ENCODE measurements around the gene COG3. TPM values are rescaled to one million over a fixed set of nuclear protein-coding genes. Genes with fewer than 3 reads are reported as not detected.

COG3 gene
- total and polyA plus RNA-seq, 12 donors, result 9.9 to 18.0 (median 15.4) TPM

DNA sequence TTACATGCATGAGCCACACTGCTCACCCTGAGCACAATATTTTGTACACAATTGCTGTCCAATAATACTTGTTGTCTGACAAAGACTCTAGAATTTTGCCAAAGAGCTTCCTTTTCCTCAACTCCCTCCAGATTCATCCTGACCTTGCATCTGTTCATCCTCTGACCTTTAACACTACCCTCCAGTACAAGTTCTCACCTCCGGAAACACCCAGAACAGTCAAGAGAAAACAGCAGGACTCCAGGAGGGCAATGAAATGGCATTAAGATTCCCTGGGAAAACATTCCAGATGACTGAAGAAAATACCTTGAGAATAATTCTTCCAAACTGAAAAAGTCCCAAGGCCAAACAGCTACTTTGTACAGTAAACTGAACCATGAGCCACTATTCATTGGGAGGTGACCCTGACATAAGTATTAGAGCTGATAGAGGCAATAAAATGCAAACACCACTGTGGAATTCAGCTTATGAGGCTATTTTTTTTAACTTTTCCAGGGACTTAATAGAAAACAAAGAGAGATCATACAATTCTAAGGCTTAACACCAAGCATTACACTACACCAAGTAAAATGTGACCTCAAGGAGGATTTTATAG lies 15.7 kb upstream of the COG3 start:
- H3K27me3 ChIP-seq, result no peaks in the 10 kb centered on the region
- no peak overlapping the region for H3K27ac ChIP-seq
- ATAC-seq, result no peak
- H3K4me1 ChIP-seq, result no peaks in the 10 kb centered on the region
- intact Hi-C loops (cut with DNase I), result no loop called here
- TF ChIP-seq, protein P1, sequence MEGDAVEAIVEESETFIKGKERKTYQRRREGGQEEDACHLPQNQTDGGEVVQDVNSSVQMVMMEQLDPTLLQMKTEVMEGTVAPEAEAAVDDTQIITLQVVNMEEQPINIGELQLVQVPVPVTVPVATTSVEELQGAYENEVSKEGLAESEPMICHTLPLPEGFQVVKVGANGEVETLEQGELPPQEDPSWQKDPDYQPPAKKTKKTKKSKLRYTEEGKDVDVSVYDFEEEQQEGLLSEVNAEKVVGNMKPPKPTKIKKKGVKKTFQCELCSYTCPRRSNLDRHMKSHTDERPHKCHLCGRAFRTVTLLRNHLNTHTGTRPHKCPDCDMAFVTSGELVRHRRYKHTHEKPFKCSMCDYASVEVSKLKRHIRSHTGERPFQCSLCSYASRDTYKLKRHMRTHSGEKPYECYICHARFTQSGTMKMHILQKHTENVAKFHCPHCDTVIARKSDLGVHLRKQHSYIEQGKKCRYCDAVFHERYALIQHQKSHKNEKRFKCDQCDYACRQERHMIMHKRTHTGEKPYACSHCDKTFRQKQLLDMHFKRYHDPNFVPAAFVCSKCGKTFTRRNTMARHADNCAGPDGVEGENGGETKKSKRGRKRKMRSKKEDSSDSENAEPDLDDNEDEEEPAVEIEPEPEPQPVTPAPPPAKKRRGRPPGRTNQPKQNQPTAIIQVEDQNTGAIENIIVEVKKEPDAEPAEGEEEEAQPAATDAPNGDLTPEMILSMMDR (IDR thresholded peaks at IDR 0.05), result no peak
- no peak for DNase-seq
- H3K36me3 ChIP-seq, result no peaks in the 10 kb centered on the region
- WGBS, 2 donors, result 88 to 90% methylated on average over 1 of the region's 1 CpG
- H3K9me3 ChIP-seq, result no peaks in the 10 kb centered on the region
- no peak overlapping the region for H3K4me3 ChIP-seq

DNA sequence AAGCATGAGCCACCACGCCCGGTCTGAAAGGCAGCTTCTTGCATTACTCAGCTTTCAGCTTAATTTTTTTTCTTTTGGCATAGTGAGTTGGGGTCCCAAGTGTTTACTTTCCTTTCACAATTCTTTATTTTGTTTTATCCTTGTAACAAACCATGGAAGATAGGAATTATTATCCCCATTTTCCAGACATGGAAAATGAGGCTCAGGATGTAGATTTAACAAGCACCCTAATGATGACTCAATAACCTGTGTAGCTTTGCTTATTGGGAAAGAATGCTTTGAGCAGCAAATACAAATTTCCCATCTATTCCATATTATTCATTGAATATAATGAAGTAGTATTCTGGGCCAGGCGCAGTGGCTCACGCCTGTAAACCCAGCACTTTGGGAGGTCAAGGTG lies 13.5 kb upstream of the COG3 start:
- no peak overlapping the region for H3K27ac ChIP-seq
- no peaks in the 10 kb centered on the region for H3K36me3 ChIP-seq
- 92 to 98% methylated on average over 4 of the region's 4 CpGs for WGBS, 2 donors
- ATAC-seq (no peak), DNase-seq (no peak)
- H3K9me3 ChIP-seq, result no peaks in the 10 kb centered on the region
- TF ChIP-seq, protein P1 (IDR thresholded peaks at IDR 0.05), result no peak
- intact Hi-C loops (cut with DNase I), result no loop called here
- H3K4me3 ChIP-seq, result no peak overlapping the region
- H3K4me1 ChIP-seq, result no peaks in the 10 kb centered on the region
- H3K27me3 ChIP-seq, result no peaks in the 10 kb centered on the region

DNA sequence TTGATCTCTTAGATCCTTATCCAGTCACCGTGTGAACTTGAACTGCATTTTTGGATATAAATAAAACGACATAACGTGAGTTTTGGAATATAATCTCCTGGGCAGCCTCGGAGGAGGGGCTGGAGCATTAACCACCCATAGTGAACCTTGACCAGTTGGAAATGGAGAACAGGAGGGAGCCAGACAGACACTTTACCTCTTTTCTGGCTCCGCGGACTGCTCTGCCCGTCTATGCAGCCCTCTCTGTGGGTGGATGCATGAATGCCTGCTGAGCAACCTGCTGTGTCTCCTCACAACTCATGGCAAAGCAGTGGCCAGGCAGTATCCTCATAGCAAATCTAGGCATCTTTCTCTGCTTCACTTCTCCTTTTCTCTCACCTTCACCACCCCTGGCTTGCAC lies 10.5 kb upstream of the COG3 start:
- Histone ChIP-seq H3K4me3 (no peak overlapping the region), H3K36me3 (no peaks in the 10 kb centered on the region), H3K9me3 (peaks cover 0 to 13% (median 0%) of the 10 kb centered on the region in 11 donors), H3K27me3 (no peaks in the 10 kb centered on the region), H3K27ac (no peak overlapping the region), H3K4me1 (no peaks in the 10 kb centered on the region)
- ATAC-seq (no peak), DNase-seq (no peak)
- WGBS, 2 donors, result 59 to 69% methylated on average over 7 of the region's 7 CpGs
- TF ChIP-seq, protein P1 (IDR thresholded peaks at IDR 0.05), result no peak
- intact Hi-C loops (cut with DNase I), result no loop called here

DNA sequence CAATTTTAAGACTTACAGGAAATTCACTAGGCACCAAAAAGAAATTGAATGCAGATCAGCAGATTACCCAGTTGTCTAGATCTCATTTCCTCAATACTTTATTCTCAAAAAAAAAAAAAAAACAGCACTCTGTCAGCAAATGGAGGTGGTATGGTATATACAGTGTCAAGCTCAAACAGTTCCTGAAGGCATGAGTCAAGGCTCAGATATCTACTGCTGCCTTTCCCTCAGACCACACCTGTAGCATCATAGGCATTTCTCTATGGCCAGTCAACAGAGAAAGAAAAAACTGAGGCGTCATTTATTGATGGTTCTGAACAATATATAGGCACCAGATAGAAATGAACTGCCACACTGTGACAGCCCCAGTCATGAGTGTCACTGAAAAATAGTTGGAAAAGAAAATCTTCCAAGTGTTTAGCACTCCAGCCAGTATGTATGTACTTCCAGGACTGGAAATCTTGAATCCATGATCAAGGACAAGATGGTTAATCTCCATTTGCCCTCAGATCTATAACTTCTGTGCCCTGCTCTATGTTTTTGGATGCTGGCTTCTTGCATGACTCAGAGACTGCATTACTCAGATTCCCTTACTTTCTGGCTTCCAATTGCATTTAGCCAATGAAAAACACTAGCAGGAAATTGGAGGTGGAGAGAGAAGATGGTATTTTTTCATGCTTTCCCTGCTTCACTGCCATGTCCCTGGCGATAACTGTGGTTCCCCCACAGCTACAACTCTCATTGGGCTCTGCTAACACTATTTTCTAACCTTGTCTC lies 8.4 kb upstream of the COG3 start:
- WGBS, 2 donors, result 84 to 94% methylated on average over 2 of the region's 2 CpGs
- H3K4me1 ChIP-seq, result no peaks in the 10 kb centered on the region
- no peak overlapping the region for H3K27ac ChIP-seq
- H3K36me3 ChIP-seq, result no peaks in the 10 kb centered on the region
- TF ChIP-seq, protein P1 (IDR thresholded peaks at IDR 0.05), result no peak
- H3K27me3 ChIP-seq, result no peaks in the 10 kb centered on the region
- H3K9me3 ChIP-seq, result peaks cover 0 to 13% (median 0%) of the 10 kb centered on the region in 11 donors
- intact Hi-C loops (cut with DNase I), result no loop called here
- DNase-seq (no peak), ATAC-seq (no peak)
- H3K4me3 ChIP-seq, result no peak overlapping the region
